ENCODE data around the gene SPACA4. TPM values are rescaled to one million over a fixed set of nuclear protein-coding genes. Genes with fewer than 3 reads are reported as not detected.

The SPACA4 gene
- total RNA-seq, 1 experiment from 2014 or later = not detected

- Histone ChIP-seq H3K79me2 (ENCODE audit: low read depth) (no peaks in the 10 kb centered on the region), H3K4me2 (peak within 1 kb of the TSS; percentile 97), H4K20me1 (ENCODE audit: insufficient read depth) (no peaks in the 10 kb centered on the region), H3K4me3 (peak within 1 kb of the TSS; percentile 69), H3K9me2 (ENCODE audit: insufficient read depth) (no peaks in the 10 kb centered on the region), H3K27me3 (ENCODE audit: insufficient read depth, low read depth) (no peaks in the 10 kb centered on the region), H3K36me3 (ENCODE audit: low read depth) (no peaks in the 10 kb centered on the region), H3K4me1 (replicated peaks; ENCODE audit: insufficient read depth) (peaks cover 23% of the 10 kb centered on the region), H2AFZ (peak within 1 kb of the TSS; percentile 90), H3K9me3 (ENCODE audit: insufficient read depth, low read depth) (no peaks in the 10 kb centered on the region), H3F3A (ENCODE audit: insufficient read depth, low read depth) (peaks cover 30% of the 10 kb centered on the region), H3K27ac (no peak within 1 kb of the TSS)
- CTCF ChIA-PET = interaction anchor here (1.0 kb wide), 1 partner anchor 196 kb away, joined by 4 read pairs; no protein-coding TSS in a partner anchor
- TF ChIP-seq EZH2 (IDR thresholded peaks at IDR 0.05; ENCODE audit: low read depth) = no peak
- TF ChIP-seq, protein P1, sequence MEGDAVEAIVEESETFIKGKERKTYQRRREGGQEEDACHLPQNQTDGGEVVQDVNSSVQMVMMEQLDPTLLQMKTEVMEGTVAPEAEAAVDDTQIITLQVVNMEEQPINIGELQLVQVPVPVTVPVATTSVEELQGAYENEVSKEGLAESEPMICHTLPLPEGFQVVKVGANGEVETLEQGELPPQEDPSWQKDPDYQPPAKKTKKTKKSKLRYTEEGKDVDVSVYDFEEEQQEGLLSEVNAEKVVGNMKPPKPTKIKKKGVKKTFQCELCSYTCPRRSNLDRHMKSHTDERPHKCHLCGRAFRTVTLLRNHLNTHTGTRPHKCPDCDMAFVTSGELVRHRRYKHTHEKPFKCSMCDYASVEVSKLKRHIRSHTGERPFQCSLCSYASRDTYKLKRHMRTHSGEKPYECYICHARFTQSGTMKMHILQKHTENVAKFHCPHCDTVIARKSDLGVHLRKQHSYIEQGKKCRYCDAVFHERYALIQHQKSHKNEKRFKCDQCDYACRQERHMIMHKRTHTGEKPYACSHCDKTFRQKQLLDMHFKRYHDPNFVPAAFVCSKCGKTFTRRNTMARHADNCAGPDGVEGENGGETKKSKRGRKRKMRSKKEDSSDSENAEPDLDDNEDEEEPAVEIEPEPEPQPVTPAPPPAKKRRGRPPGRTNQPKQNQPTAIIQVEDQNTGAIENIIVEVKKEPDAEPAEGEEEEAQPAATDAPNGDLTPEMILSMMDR (conservative IDR thresholded peaks at IDR 0.05) = peak; percentile 97
- intact Hi-C loops (cut with micrococcal nuclease; ENCODE audit: unreplicated experiment) = loop anchor here (1.0 to 10.0 kb wide), 8 partner anchors 69 to 349 kb away; partner anchors contain the start of genes FTL, FUT1, GYS1 and RUVBL2
- BruUV-seq (replicated peaks) = no TSS peak
- DNase-seq = peak; percentile 66 to 90
- POLR2A ChIA-PET (ENCODE audit: unreplicated experiment) = interaction anchor here (0.5 to 0.9 kb wide), 5 partner anchors 81 to 807 kb away, joined by 3 to 7 read pairs (median 5); partner anchors contain the start of gene GYS1
Observed at GRCh38 chr19:48646001-48646721, 39.6 kb downstream of the SPACA4 start, which contains the start of gene CA11. Gene CA11, minus strand, starts transcription at chr19:48646187. Its CDS starts 555 bp downstream, at chr19:48645632.

GRCh38 chr19:48646722-48647216 lies 40.2 kb downstream of the SPACA4 start:
- BruUV-seq (replicated peaks) = no TSS peak
- intact Hi-C loops (cut with micrococcal nuclease; ENCODE audit: unreplicated experiment) = loop anchor here (1.0 to 10.0 kb wide), 8 partner anchors 68 to 348 kb away; partner anchors contain the start of genes FTL, FUT1, GYS1 and RUVBL2
- H3K79me2 ChIP-seq (ENCODE audit: low read depth) = no peaks in the 10 kb centered on the region
- H2AFZ ChIP-seq = peak overlapping the region; percentile 90
- H4K20me1 ChIP-seq (ENCODE audit: insufficient read depth) = no peaks in the 10 kb centered on the region
- no peaks in the 10 kb centered on the region for H3K27me3 ChIP-seq (ENCODE audit: insufficient read depth, low read depth)
- H3F3A ChIP-seq (ENCODE audit: insufficient read depth, low read depth) = peaks cover 30% of the 10 kb centered on the region
- no peak overlapping the region for H3K27ac ChIP-seq
- DNase-seq = no peak
- H3K4me2 ChIP-seq = peak overlapping the region; percentile 97
- H3K4me3 ChIP-seq = peak overlapping the region; percentile 69
- no peak for TF ChIP-seq EZH2 (IDR thresholded peaks at IDR 0.05; ENCODE audit: low read depth)
- TF ChIP-seq, protein P1 (conservative IDR thresholded peaks at IDR 0.05) = no peak
- H3K9me2 ChIP-seq (ENCODE audit: insufficient read depth) = no peaks in the 10 kb centered on the region
- ChIA-PET CTCF (no interaction called here), POLR2A (ENCODE audit: unreplicated experiment) (no interaction called here)
- peaks cover 23% of the 10 kb centered on the region for H3K4me1 ChIP-seq (replicated peaks; ENCODE audit: insufficient read depth)
- no peaks in the 10 kb centered on the region for H3K9me3 ChIP-seq (ENCODE audit: insufficient read depth, low read depth)
- no peaks in the 10 kb centered on the region for H3K36me3 ChIP-seq (ENCODE audit: low read depth)

DNA sequence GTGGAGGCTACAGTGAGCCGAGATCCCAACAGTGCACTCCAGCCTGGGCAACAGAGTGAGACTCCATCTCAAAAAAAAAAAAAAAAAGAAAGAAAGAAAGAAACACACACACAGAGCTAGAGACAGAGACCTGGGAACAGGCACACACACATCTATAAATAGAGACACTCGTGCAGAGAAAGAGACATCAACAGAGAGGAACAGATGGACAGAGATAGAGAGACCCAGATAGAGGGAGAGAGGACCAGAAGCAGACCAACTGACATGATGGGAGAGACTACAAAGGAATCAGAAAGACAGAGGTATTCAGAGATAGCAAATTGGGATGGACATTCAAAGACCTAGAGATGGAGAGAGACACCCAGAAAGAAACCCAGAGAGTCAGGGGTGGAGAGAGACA lies 41.6 kb downstream of the SPACA4 start:
- POLR2A ChIA-PET (ENCODE audit: unreplicated experiment) = no interaction called here
- Histone ChIP-seq H3K4me1 (replicated peaks; ENCODE audit: insufficient read depth) (peaks cover 27% of the 10 kb centered on the region), H2AFZ (no peak overlapping the region), H3K9me2 (ENCODE audit: insufficient read depth) (no peaks in the 10 kb centered on the region), H3K27me3 (ENCODE audit: insufficient read depth, low read depth) (no peaks in the 10 kb centered on the region), H4K20me1 (ENCODE audit: insufficient read depth) (no peaks in the 10 kb centered on the region), H3K79me2 (ENCODE audit: low read depth) (no peaks in the 10 kb centered on the region), H3K36me3 (ENCODE audit: low read depth) (no peaks in the 10 kb centered on the region), H3F3A (ENCODE audit: insufficient read depth, low read depth) (peaks cover 27% of the 10 kb centered on the region; the same call in 1 of the 2 replicates), H3K27ac (no peak overlapping the region), H3K4me3 (no peak overlapping the region), H3K4me2 (no peak overlapping the region), H3K9me3 (ENCODE audit: insufficient read depth, low read depth) (no peaks in the 10 kb centered on the region)
- DNase-seq = no peak
- intact Hi-C loops (cut with micrococcal nuclease; ENCODE audit: unreplicated experiment) = loop anchor here (5.0 to 10.0 kb wide), 3 partner anchors 104 to 347 kb away; partner anchors contain the start of genes FTL, FUT1, GYS1 and RUVBL2
- CTCF ChIA-PET = interaction anchor here (0.7 kb wide), 1 partner anchor 134 kb away, joined by 7 read pairs; no protein-coding TSS in a partner anchor
- BruUV-seq (replicated peaks) = no TSS peak
- TF ChIP-seq, protein P1 (conservative IDR thresholded peaks at IDR 0.05) = no peak
- TF ChIP-seq EZH2 (IDR thresholded peaks at IDR 0.05; ENCODE audit: low read depth) = no peak
